Vagina (tissue), 2 donors: Measurements from ENCODE around the gene MEX3B. TPM values are rescaled to one million over a fixed set of nuclear protein-coding genes. Genes with fewer than 3 reads are reported as not detected.
"Not testable (repeated sequence)": the region's sequence is repeated elsewhere in the genome, so short reads cannot be mapped to it uniquely, and the experiment has no call there.

Source experiments
- DNase-seq, 2 donors: peaks; one replicate each; pipeline ENCODE4 v3.0.0-alpha.2; 2017; ENCODE audit errors: extremely low spot score in 2 of 2
- H3K27ac ChIP-seq: fragments of 200-600 bp; sonication (generic); one replicate; pipeline ENCODE4 v1.5.1; 2019
- H3K27me3 ChIP-seq: fragments of 200-600 bp; sonication (generic); one replicate; pipeline ENCODE4 v1.5.1; 2019
- H3K36me3 ChIP-seq, 2 donors: fragments of 200-600 bp; sonication (generic); one replicate each; pipeline ENCODE4 v1.5.1; 2017 to 2019
- H3K4me1 ChIP-seq: fragments of 200-600 bp; sonication (generic); one replicate; pipeline ENCODE4 v1.5.1; 2019
- H3K4me3 ChIP-seq, 2 donors: fragments of 200-600 bp; sonication (generic); 1 replicate in 1 of 2; 2 replicates in 1 of 2; pipeline ENCODE4 v1.5.1; 2016 to 2019
- H3K9me3 ChIP-seq: fragments of 200-600 bp; sonication (generic); one replicate; pipeline ENCODE4 v1.5.1; 2019
- POLR2A ChIP-seq, 2 donors: fragments of 450-650 bp; IDR thresholded peaks; one replicate each; pipeline ENCODE4 v1.6.1; 2017; ENCODE audit warnings: antibody characterized with exemption in 2 of 2, mild to moderate bottlenecking in 2 of 2, moderate library complexity in 2 of 2
- POLR2AphosphoS5 ChIP-seq, 2 donors: sonication (generic); formaldehyde crosslinking; IDR thresholded peaks; one replicate each; pipeline ENCODE4 v1.9.0; 2017; ENCODE audit warnings: antibody characterized with exemption in 2 of 2, mild to moderate bottlenecking in 2 of 2, low read depth in 1 of 2; ENCODE audit not compliant: insufficient read depth in 1 of 2
- intact Hi-C: fragments of 100-400 bp; cut with DNase I; formaldehyde crosslinking; loops from one replicate; pipeline ENCODE4 v1.15.1; 2023
- total RNA-seq: library from RNA; depleted of rRNA; stranded (reverse); fragments of >200 nt; gene quantifications from one replicate; pipeline ENCODE4 v1.2.3, GENCODE V29; 2016
- TF ChIP-seq, protein P1 (sequence below), 3 experiments: fragments of 450-650 bp in 2 of 3; fragments of 200-600 bp in 1 of 3; sonication (generic) in 1 of 3; IDR thresholded peaks; one replicate each; pipeline ENCODE4 v1.5.1; 2017 to 2019; ENCODE audit warnings: antibody characterized with exemption in 3 of 3, mild to moderate bottlenecking in 2 of 3, moderate library complexity in 2 of 3

The MEX3B gene
- total RNA-seq, 1 donor from 2014 or later = 5.2 TPM

DNA sequence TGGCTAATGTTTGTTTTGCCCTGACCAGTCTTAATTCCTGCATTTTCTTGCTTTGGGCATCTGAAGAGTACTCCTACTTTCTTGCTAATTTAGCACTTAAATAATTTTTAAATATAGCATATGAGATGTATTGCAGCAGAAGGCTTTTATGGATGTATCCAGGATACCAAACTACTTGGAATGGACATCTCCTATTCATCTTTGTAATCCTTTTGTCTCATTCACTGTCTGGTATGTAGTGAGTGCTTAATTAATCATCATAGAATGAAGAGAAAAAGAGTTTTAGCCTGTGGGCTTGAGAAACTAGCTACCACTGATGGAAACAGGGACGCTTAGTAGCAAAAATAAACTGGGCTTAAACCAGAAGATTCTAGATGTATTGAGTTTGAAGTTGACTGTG lies 40.6 kb downstream of the MEX3B start:
- Histone ChIP-seq H3K36me3 (no peaks in the 10 kb centered on the region), H3K9me3 (no peaks in the 10 kb centered on the region), H3K4me1 (no peaks in the 10 kb centered on the region), H3K27me3 (no peaks in the 10 kb centered on the region), H3K27ac (no peak overlapping the region), H3K4me3 (no peak overlapping the region)
- intact Hi-C loops = no loop called here
- no peak for TF ChIP-seq POLR2A (IDR thresholded peaks at IDR 0.05)
- no peak for DNase-seq

DNA sequence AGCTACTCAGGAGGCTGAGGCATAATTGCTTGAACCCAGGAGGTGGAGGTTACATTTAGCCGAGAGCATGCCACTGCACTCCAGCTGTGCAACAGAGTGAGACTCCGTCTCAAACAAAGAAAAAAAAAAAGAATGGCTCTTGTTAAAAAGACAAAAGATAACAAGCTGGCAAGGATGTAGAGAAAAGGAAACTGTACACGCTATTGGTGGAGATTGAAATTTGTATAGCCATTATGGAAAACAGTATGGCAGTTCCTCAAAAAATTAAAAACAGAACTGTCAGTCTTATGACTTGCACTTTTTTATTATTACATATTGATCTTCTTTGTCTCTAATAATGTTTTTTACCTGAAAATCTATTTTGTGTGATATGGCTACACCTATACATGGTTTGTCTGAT lies 41.9 kb downstream of the MEX3B start:
- intact Hi-C loops = no loop called here
- H3K9me3 ChIP-seq = no peaks in the 10 kb centered on the region
- H3K27ac ChIP-seq = no peak overlapping the region
- no peaks in the 10 kb centered on the region for H3K27me3 ChIP-seq
- no peak for DNase-seq
- H3K4me3 ChIP-seq = no peak overlapping the region
- H3K36me3 ChIP-seq = no peaks in the 10 kb centered on the region
- TF ChIP-seq, protein P1, sequence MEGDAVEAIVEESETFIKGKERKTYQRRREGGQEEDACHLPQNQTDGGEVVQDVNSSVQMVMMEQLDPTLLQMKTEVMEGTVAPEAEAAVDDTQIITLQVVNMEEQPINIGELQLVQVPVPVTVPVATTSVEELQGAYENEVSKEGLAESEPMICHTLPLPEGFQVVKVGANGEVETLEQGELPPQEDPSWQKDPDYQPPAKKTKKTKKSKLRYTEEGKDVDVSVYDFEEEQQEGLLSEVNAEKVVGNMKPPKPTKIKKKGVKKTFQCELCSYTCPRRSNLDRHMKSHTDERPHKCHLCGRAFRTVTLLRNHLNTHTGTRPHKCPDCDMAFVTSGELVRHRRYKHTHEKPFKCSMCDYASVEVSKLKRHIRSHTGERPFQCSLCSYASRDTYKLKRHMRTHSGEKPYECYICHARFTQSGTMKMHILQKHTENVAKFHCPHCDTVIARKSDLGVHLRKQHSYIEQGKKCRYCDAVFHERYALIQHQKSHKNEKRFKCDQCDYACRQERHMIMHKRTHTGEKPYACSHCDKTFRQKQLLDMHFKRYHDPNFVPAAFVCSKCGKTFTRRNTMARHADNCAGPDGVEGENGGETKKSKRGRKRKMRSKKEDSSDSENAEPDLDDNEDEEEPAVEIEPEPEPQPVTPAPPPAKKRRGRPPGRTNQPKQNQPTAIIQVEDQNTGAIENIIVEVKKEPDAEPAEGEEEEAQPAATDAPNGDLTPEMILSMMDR (IDR thresholded peaks at IDR 0.05) = no peak
- no peak for TF ChIP-seq POLR2AphosphoS5 (IDR thresholded peaks at IDR 0.05; ENCODE audit: insufficient read depth in 1 of 2, low read depth in 1 of 2)
- TF ChIP-seq POLR2A (IDR thresholded peaks at IDR 0.05) = no peak
- H3K4me1 ChIP-seq = no peaks in the 10 kb centered on the region

DNA sequence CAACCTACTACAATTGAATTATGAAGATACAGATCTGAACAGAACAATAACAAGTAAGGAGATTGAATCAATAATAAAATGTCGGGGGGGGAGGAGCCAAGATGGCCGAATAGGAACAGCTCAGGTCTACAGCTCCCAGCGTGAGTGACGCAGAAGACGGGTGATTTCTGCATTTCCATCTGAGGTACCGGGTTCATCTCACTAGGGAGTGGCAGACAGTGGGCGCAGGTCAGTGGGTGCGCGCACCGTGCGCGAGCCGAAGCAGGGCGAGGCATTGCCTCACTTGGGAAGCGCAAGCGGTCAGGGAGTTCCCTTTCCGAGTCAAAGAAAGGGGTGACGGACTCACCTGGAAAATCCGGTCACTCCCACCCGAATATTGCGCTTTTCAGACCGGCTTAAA lies 50.7 kb downstream of the MEX3B start:
- H3K9me3 ChIP-seq, H3K27me3 ChIP-seq, H3K4me1 ChIP-seq, intact Hi-C loops, H3K27ac ChIP-seq, DNase-seq, H3K36me3 ChIP-seq: not testable (repeated sequence)
- peak overlapping the region in 1 of 2 donors; percentile 6 for H3K4me3 ChIP-seq

DNA sequence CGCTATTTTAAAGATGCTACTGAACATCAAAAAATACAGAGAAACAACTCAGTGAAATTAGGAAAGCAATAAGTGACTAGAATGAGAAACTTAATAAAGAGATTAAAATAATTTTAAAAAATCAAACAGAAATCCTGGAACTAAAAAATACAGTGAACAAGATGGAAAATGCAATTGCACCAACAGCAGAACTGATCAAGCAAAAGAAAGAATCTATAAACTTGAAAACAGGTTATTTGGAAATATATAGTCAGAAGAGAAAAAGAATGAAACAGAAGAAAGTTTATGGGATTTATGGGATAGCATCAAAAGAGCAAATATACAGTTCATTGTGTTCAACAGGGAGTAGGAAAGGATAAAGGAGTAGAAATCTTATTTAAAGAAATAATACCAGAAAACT lies 53.3 kb downstream of the MEX3B start:
- intact Hi-C loops = no loop called here
- Histone ChIP-seq H3K9me3 (no peaks in the 10 kb centered on the region), H3K27ac (no peak overlapping the region), H3K36me3 (no peaks in the 10 kb centered on the region), H3K4me3 (no peak overlapping the region), H3K4me1 (no peaks in the 10 kb centered on the region), H3K27me3 (no peaks in the 10 kb centered on the region)
- TF ChIP-seq POLR2A (IDR thresholded peaks at IDR 0.05) = no peak
- no peak for TF ChIP-seq POLR2AphosphoS5 (IDR thresholded peaks at IDR 0.05; ENCODE audit: insufficient read depth in 1 of 2, low read depth in 1 of 2)
- TF ChIP-seq, protein P1 (IDR thresholded peaks at IDR 0.05) = no peak
- no peak for DNase-seq

Other genes with a start within 250 kb of the MEX3B start
- 13.3 TPM for gene EFL1, start 216.7 kb upstream of the MEX3B start, total RNA-seq
- gene SAXO2, start 216.8 kb upstream of the MEX3B start, total RNA-seq = not detected